Hepatocyte (in vitro differentiated cells): ENCODE data around the gene TMEM150A.

ENCODE experiments used
- EZH2 ChIP-seq: fragments of 200-600 bp; sonication (generic); IDR thresholded peaks from 2 replicates; pipeline ENCODE4 v1.6.1; 2016; ENCODE audit warnings: antibody characterized with exemption, mild to moderate bottlenecking, borderline replicate concordance
- TF ChIP-seq, protein P1 (sequence below): fragments of 200-600 bp; sonication (generic); IDR thresholded peaks from 2 replicates; pipeline ENCODE4 v1.5.1; 2016; ENCODE audit warnings: antibody characterized with exemption, mild to moderate bottlenecking; ENCODE audit not compliant: poor library complexity

DNA sequence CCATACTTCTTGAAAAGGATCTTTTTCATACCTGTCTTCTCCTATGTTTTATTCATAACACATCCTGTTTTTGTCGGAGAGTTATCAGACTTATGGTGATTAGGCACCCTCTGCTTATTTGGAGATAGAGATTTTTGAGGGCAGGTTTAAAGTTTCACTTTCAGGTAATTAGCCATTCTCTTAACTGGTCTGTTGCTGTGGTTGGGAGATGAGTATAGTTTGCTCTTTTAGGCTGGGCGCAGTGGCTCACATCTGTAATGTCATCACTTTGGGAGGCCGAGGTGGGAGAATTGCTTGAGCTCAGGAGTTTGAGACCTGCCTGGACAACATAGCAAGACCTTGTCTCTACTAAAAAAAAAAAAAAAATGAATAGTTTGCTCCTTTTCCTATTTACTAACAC is 40.2 kb upstream of the TMEM150A start:
- TF ChIP-seq, protein P1, sequence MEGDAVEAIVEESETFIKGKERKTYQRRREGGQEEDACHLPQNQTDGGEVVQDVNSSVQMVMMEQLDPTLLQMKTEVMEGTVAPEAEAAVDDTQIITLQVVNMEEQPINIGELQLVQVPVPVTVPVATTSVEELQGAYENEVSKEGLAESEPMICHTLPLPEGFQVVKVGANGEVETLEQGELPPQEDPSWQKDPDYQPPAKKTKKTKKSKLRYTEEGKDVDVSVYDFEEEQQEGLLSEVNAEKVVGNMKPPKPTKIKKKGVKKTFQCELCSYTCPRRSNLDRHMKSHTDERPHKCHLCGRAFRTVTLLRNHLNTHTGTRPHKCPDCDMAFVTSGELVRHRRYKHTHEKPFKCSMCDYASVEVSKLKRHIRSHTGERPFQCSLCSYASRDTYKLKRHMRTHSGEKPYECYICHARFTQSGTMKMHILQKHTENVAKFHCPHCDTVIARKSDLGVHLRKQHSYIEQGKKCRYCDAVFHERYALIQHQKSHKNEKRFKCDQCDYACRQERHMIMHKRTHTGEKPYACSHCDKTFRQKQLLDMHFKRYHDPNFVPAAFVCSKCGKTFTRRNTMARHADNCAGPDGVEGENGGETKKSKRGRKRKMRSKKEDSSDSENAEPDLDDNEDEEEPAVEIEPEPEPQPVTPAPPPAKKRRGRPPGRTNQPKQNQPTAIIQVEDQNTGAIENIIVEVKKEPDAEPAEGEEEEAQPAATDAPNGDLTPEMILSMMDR: no peak
- TF ChIP-seq EZH2: no peak
